GM13976 (cell line): ENCODE results near the gene LMAN2L.

ENCODE experiments used
- DNase-seq: peaks from one replicate; pipeline ENCODE4 v3.0.0; 2012; ENCODE audit warnings: low spot score
- in situ Hi-C: fragments of 300-500 bp; cut with MboI; formaldehyde crosslinking; loops from one replicate; pipeline ENCODE4 v1.12.0; 2022; ENCODE audit warnings: low sequenced_read_pairs, mixed read lengths, inconsistent platforms; ENCODE audit not compliant: unreplicated experiment
- TF ChIP-seq, protein P1 (sequence below): IDR thresholded peaks from 2 replicates; pipeline ENCODE4 v1.5.1; 2012; ENCODE audit warnings: borderline replicate concordance, mild to moderate bottlenecking; ENCODE audit not compliant: insufficient read depth; ENCODE audit errors: extremely low read depth, missing control alignments, control extremely low read depth

Gene LMAN2L

GRCh38 chr2:96760036-96760985 is 20.4 kb upstream of the LMAN2L start, which contains the start of gene CNNM4:
TSS of gene CNNM4 (plus strand) at chr2:96760902. CDS start at chr2:96761000, 98 bp downstream.
- TF ChIP-seq, protein P1, sequence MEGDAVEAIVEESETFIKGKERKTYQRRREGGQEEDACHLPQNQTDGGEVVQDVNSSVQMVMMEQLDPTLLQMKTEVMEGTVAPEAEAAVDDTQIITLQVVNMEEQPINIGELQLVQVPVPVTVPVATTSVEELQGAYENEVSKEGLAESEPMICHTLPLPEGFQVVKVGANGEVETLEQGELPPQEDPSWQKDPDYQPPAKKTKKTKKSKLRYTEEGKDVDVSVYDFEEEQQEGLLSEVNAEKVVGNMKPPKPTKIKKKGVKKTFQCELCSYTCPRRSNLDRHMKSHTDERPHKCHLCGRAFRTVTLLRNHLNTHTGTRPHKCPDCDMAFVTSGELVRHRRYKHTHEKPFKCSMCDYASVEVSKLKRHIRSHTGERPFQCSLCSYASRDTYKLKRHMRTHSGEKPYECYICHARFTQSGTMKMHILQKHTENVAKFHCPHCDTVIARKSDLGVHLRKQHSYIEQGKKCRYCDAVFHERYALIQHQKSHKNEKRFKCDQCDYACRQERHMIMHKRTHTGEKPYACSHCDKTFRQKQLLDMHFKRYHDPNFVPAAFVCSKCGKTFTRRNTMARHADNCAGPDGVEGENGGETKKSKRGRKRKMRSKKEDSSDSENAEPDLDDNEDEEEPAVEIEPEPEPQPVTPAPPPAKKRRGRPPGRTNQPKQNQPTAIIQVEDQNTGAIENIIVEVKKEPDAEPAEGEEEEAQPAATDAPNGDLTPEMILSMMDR = peak; percentile 17
- in situ Hi-C loops = no loop called here
- peak; percentile 96 for DNase-seq

DNA sequence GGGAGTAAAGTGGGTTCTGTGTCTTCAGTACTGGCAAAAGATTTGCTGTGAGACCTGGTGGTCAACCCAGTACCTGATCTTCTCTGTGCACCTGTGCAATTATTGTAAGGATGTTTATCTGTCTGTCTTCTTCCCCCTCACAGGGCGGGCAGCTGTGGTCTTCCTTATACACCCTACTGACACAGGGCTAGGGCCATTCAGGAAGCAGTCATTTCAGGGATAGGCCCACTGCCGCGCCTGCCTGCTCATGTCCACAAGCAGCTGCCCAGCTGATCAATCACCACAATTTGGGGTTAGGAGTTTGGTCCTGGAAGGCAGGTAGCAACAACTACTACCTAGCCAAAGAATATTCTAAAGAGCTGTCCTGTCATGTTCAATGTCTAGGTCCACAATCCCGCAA is 19.7 kb upstream of the LMAN2L start:
- in situ Hi-C loops = no loop called here
- TF ChIP-seq, protein P1 = no peak
- DNase-seq = no peak

GRCh38 chr2:96758987-96759386 is 19.1 kb upstream of the LMAN2L start:
- no peak for DNase-seq
- in situ Hi-C loops = no loop called here
- TF ChIP-seq, protein P1 = no peak

DNA sequence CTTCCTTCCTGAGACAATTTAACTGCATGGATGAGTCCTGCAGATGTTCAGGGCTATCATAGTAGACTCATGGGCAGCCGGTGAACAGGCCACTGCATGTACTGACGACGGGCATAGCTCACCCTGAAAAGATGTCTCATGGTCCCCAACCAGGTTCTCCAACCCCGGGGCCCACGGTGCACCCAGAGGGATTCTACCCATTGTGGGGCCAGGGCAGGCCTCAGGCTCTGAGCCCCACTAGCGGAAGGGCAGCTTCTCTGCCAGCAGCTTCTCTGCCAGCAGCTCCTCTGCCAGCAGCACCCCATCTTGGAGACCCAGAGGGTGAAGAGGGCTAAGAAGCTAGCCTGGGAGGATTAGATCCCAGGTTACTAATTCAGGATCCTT is 17.6 kb upstream of the LMAN2L start:
- DNase-seq = no peak
- TF ChIP-seq, protein P1 = no peak
- in situ Hi-C loops = no loop called here

DNA sequence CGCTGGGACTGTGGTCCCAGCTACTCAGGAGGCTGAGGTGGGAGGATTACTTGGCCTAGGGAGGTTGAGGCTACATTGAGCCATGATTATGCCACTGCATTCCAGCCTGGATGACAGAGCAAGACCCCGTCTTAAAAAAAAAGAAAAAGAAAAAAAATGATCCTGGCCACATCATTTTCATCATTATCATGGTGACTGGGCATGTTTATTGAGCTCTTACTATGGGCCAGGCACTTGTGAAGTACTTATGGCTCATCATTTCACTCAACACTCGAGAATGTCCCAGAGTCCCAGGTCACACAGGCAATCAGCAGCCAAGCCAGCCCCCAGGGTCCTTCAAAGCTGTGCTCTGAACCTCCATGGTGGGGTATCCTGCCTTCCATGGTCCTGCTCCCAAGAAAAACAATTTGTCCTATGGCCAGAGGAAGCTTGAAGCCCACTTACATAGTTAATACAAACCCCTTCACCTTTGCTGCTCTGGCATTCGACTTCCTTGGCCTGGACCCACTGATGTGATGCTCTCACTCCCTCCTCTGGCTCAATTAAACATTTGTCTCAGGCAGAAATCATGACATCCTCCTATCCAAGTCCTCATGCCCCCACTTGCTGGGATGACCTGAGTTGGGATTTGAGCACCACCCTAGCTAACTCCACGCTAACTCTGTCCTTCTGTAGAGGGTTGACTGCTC is 17.1 kb upstream of the LMAN2L start:
- no peak for DNase-seq
- in situ Hi-C loops = no loop called here
- TF ChIP-seq, protein P1 = peak; percentile 6

DNA sequence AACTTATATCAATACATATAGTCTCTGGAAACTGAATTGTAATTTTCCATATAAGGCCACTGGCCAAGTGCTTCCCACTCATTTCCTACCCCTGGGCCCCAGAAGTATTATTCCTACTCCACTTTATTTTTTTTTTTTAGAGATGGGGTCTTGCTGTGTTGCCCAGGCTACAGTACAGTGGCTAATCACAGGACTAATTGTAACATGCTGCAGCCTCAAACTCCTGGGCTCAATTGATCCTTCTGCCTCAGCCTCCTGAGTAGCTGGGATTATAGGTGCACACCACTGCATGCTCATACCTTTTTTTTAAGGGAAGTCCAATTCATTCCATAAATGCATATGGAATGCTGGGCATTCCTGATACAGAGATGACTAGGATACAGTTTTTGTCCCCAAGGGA is 14.5 kb upstream of the LMAN2L start:
- DNase-seq = no peak
- TF ChIP-seq, protein P1 = no peak
- in situ Hi-C loops = no loop called here
